Upper lobe of left lung (tissue), 6 donors: ENCODE data around the gene SLC19A3. TPM values are rescaled to one million over a fixed set of nuclear protein-coding genes. Genes with fewer than 3 reads are reported as not detected.
"Not testable (repeated sequence)": the region's sequence is repeated elsewhere in the genome, so short reads cannot be mapped to it uniquely, and the experiment has no call there.

Source experiments
- ATAC-seq, 2 donors: fragments of 200-7000 bp; cut with Tn5 transposase; one replicate each; pipeline ENCODE4 v1.9.1; 2022; ENCODE audit warnings: mild to moderate bottlenecking in 2 of 2, moderate library complexity in 2 of 2; ENCODE audit not compliant: low FRiP score in 2 of 2
- DNase-seq, 2 donors: peaks; one replicate each; pipeline ENCODE4 v3.0.0-alpha.2; 2019 to 2020
- H3K27ac ChIP-seq, 4 donors: fragments of 200-600 bp; sonication (generic); one replicate each; pipeline ENCODE4 v1.5.1; 2016 to 2019
- H3K27me3 ChIP-seq, 4 donors: fragments of 200-600 bp; sonication (generic); one replicate each; pipeline ENCODE4 v1.5.1; 2017 to 2019
- H3K36me3 ChIP-seq, 4 donors: fragments of 200-600 bp; sonication (generic); one replicate each; pipeline ENCODE4 v1.5.1; 2016 to 2019
- H3K4me1 ChIP-seq, 4 donors: fragments of 200-600 bp; sonication (generic); one replicate each; pipeline ENCODE4 v1.5.1; 2018 to 2019
- H3K4me3 ChIP-seq, 4 donors: fragments of 200-600 bp; sonication (generic); one replicate each; pipeline ENCODE4 v1.5.1; 2017 to 2019; ENCODE audit warnings: mild to moderate bottlenecking in 2 of 4, moderate library complexity in 1 of 4
- H3K9me3 ChIP-seq, 4 donors: fragments of 200-600 bp; sonication (generic); one replicate each; pipeline ENCODE4 v1.5.1; 2018 to 2019
- CTCF ChIP-seq, 6 experiments: fragments of 450-650 bp in 4 of 6; fragments of 200-600 bp in 2 of 6; sonication (generic) in 2 of 6; IDR thresholded peaks; one replicate each; pipeline ENCODE4 v1.5.1; 2016 to 2019; ENCODE audit warnings: antibody characterized with exemption in 6 of 6
- EP300 ChIP-seq, 4 donors: sonication (generic); formaldehyde crosslinking; IDR thresholded peaks; one replicate each; pipeline ENCODE4 v1.5.1; 2017; ENCODE audit warnings: antibody characterized with exemption in 4 of 4, control low read depth in 2 of 4
- POLR2A ChIP-seq, 4 donors: fragments of 450-650 bp; IDR thresholded peaks; one replicate each; pipeline ENCODE4 v1.5.1; 2016 to 2017; ENCODE audit warnings: antibody characterized with exemption in 4 of 4, mild to moderate bottlenecking in 2 of 4
- POLR2AphosphoS5 ChIP-seq, 2 donors: sonication (generic); formaldehyde crosslinking; IDR thresholded peaks; one replicate each; pipeline ENCODE4 v1.5.1; 2017; ENCODE audit warnings: antibody characterized with exemption in 2 of 2
- WGBS, 2 donors: methylation state at CpG; one replicate each; pipeline ENCODE4 v1.1.5; 2017 to 2018; 5-methylcytosine and 5-hydroxymethylcytosine counted together
- total RNA-seq, 6 donors: library from RNA; depleted of rRNA in 4 of 6; stranded (reverse); fragments of >200 nt in 4 of 6; gene quantifications; one replicate each; pipeline versions ENCODE4 v1.1.0 to v1.2.1, GENCODE V29; 2016 to 2021
- donor health status: DM: no; HTN: no; CAD: no; lungs with moderate emphysema.
- donor health status: DM: no; HTN: yes; CAD: no; lungs with severe emphysema.

SLC19A3 gene
- total RNA-seq, 6 donors from 2014 or later = 12.6 to 53.4 (median 32.1) TPM

- TF ChIP-seq POLR2AphosphoS5 (IDR thresholded peaks at IDR 0.05) = no peak
- no peaks in the 10 kb centered on the region for H3K36me3 ChIP-seq
- DNase-seq (no peak), ATAC-seq (no peak)
- 74 to 75% methylated on average over 13 of the region's 13 CpGs for WGBS, 2 donors
- peaks cover 0 to 6% (median 2%) of the 10 kb centered on the region in 4 donors for H3K4me1 ChIP-seq
- H3K4me3 ChIP-seq = no peak overlapping the region
- no peaks in the 10 kb centered on the region for H3K9me3 ChIP-seq
- H3K27ac ChIP-seq = no peak overlapping the region
- H3K27me3 ChIP-seq = no peaks in the 10 kb centered on the region
Measured at GRCh38 chr2:227759411-227760118, 41.7 kb upstream of the SLC19A3 start.

- H3K27me3 ChIP-seq, H3K27ac ChIP-seq, H3K9me3 ChIP-seq, H3K36me3 ChIP-seq, DNase-seq, H3K4me1 ChIP-seq, H3K4me3 ChIP-seq, ATAC-seq: not testable (repeated sequence)
- 61 to 67% methylated on average over 4 of the region's 4 CpGs for WGBS, 2 donors
Measured at GRCh38 chr2:227756261-227756660, 38.4 kb upstream of the SLC19A3 start.

- Histone ChIP-seq H3K27ac (no peak overlapping the region), H3K27me3 (no peaks in the 10 kb centered on the region), H3K4me3 (no peak overlapping the region), H3K4me1 (no peaks in the 10 kb centered on the region), H3K36me3 (no peaks in the 10 kb centered on the region), H3K9me3 (no peaks in the 10 kb centered on the region)
- ATAC-seq (no peak), DNase-seq (no peak)
- TF ChIP-seq POLR2A (IDR thresholded peaks at IDR 0.05) (no peak), CTCF (IDR thresholded peaks at IDR 0.05) (no peak), EP300 (IDR thresholded peaks at IDR 0.05) (no peak), POLR2AphosphoS5 (IDR thresholded peaks at IDR 0.05) (no peak)
- WGBS, 2 donors = 63 to 78% methylated on average over 6 of the region's 6 CpGs
Measured at GRCh38 chr2:227748079-227748478, 30.3 kb upstream of the SLC19A3 start.

- TF ChIP-seq EP300 (IDR thresholded peaks at IDR 0.05) = no peak
- TF ChIP-seq POLR2AphosphoS5 (IDR thresholded peaks at IDR 0.05) = no peak
- no peak for TF ChIP-seq POLR2A (IDR thresholded peaks at IDR 0.05)
- TF ChIP-seq CTCF (IDR thresholded peaks at IDR 0.05) = no peak
- no peak for ATAC-seq
- H3K4me3 ChIP-seq = no peak within 1 kb of the TSS
- H3K27me3 ChIP-seq = no peaks in the 10 kb centered on the region
- WGBS, 2 donors = 85 to 94% methylated on average over 4 to 5 of the region's 9 CpGs
- H3K9me3 ChIP-seq = no peaks in the 10 kb centered on the region
- no peak within 1 kb of the TSS for H3K27ac ChIP-seq
- no peaks in the 10 kb centered on the region for H3K36me3 ChIP-seq
- no peak for DNase-seq
- no peaks in the 10 kb centered on the region for H3K4me1 ChIP-seq
Measured at GRCh38 chr2:227745594-227745993, 27.8 kb upstream of the SLC19A3 start, which contains the start of gene SCYGR8. Gene SCYGR8, plus strand, starts transcription at chr2:227745894. Its CDS starts 0 bp downstream, at chr2:227745894.

- ATAC-seq, H3K9me3 ChIP-seq, H3K4me3 ChIP-seq, H3K27ac ChIP-seq, H3K4me1 ChIP-seq, DNase-seq, H3K27me3 ChIP-seq, H3K36me3 ChIP-seq: not testable (repeated sequence)
- WGBS, 2 donors = 75 to 82% methylated on average over 7 of the region's 7 CpGs
Measured at GRCh38 chr2:227740705-227741104, 22.9 kb upstream of the SLC19A3 start.

GRCh38 chr2:227739351-227739750, 21.5 kb upstream of the SLC19A3 start:
- ATAC-seq (no peak), DNase-seq (no peak)
- H3K36me3 ChIP-seq = no peaks in the 10 kb centered on the region
- H3K27me3 ChIP-seq = no peaks in the 10 kb centered on the region
- no peaks in the 10 kb centered on the region for H3K9me3 ChIP-seq
- WGBS, 2 donors = 75 to 79% methylated on average over 14 of the region's 14 CpGs
- H3K4me3 ChIP-seq = no peak overlapping the region
- no peak overlapping the region for H3K27ac ChIP-seq
- TF ChIP-seq CTCF (IDR thresholded peaks at IDR 0.05) (no peak), POLR2AphosphoS5 (IDR thresholded peaks at IDR 0.05) (no peak), POLR2A (IDR thresholded peaks at IDR 0.05) (no peak), EP300 (IDR thresholded peaks at IDR 0.05) (no peak)
- no peaks in the 10 kb centered on the region for H3K4me1 ChIP-seq
